Measurements from ENCODE around the gene S100A3.
"Not testable (repeated sequence)": the region's sequence is repeated elsewhere in the genome, so short reads cannot be mapped to it uniquely, and the experiment has no call there.

S100A3 gene

DNA sequence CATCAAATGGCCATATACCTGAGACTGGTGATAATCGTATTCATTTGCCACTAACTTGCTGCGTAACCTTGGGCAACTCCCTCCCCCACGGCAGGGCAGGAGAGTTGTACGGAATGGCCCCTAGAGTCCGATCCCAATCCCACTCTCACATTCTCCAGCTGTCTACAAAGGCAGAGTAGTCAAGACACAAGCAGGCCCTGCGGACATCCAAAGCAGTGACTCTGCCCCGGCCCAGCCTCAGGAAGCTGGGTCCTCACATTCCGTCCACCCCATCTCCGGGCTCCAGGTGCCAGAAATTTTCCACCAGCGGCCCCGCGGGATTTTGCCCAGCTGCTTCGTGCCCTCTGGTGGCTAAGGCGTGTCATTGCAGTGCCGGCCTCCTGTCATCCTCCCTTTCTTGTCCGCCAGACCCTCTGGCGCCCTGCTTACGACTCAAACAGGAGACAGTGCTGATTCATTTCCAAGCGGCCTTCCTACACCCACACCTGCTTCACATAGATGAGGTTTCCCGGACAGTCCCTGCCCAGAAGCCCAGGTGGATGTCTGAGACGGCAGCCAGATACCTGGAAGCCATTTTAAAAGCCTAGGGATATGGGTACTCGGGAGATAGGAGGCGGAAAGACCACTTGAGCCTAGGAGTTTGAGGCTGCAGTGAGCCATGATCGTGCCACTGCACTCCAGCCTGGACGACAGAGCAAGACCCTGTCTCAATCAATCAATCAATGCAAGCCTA lies 19.5 kb upstream of the S100A3 start:
- peak; percentile 65 for DNase-seq (ENCODE audit: low read depth)

DNA sequence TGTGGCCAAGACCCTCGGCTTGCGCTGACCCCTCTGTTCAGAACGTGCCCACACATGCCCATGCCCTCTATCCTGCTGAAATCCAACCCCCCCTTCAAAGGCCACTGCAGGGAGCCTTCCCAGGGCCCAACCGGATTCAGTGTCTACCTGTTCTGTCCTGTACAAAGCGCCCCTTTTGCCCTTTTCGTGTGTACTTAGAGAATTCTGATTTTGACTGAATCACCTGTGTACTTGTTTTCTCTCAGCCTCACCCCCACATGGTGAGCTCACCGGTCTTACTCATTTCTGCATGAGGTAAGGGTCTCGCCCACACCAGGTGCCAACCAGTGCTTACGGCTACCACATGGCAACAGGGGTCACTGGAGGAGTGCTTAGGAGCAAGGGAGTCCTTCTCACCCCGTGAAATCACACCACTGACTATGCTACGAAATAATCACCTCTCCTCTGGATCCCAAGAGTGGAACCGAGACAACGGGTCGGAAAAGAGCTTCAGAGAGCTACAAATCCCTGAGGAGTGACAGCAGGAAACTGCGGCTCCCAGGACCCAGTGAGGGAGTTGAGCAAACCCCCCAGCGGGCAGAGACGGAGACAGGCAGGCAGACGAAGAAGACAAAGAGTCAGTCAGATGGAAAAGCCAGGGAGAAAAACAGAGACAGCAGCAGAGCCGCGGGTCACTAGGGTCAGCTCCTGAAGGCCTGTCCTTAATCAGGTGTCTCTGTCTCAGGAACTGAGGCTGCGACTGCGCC lies 18.7 kb upstream of the S100A3 start:
- no peak for DNase-seq (ENCODE audit: low read depth)

DNA sequence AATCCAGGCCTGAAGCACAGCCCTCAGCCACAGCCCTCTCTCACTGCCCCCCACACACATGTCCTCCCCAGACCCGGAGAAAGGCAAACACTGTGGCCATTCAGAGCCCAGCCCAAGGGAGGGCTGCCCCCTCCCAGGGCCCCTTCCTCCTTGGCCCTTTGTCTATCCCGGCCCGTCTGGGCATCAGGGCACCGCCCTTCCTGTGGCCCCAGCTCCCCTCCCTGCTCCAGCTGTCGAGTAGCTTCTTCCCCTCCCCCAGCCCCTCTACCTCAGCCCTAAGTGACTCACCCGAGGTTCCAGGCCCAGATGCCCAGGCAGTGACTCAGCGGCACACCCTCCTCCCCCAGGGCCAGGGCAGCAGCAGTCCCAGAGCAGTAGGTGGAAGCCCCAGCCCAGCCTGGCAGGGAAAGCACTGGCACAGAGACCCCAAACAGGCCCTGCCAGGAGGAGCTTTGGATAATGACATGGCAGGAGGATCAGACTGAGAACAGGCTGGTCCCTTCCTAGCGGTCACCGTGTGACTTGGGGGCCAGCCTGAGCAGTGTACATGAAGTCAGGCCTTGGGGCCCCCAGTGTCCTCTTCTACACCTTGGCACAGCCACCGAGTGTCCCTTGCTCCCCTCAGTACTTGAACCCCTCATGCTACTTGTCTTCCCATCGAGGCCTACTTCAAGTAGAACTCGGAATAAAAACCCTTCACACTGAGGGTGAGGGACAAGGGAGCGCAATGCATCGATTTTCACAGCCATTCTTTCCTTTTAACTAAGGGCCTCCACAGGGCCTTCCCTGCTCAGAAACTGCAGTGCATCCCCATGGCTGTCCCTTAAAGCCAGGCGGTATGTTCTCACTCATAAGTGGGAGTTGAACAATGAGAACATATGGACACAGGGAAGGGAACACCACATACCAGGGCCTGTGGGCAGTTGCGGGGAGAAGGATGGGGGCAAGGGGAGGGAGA lies 17.6 kb upstream of the S100A3 start:
- DNase-seq (ENCODE audit: low read depth), result peak; percentile 83

DNA sequence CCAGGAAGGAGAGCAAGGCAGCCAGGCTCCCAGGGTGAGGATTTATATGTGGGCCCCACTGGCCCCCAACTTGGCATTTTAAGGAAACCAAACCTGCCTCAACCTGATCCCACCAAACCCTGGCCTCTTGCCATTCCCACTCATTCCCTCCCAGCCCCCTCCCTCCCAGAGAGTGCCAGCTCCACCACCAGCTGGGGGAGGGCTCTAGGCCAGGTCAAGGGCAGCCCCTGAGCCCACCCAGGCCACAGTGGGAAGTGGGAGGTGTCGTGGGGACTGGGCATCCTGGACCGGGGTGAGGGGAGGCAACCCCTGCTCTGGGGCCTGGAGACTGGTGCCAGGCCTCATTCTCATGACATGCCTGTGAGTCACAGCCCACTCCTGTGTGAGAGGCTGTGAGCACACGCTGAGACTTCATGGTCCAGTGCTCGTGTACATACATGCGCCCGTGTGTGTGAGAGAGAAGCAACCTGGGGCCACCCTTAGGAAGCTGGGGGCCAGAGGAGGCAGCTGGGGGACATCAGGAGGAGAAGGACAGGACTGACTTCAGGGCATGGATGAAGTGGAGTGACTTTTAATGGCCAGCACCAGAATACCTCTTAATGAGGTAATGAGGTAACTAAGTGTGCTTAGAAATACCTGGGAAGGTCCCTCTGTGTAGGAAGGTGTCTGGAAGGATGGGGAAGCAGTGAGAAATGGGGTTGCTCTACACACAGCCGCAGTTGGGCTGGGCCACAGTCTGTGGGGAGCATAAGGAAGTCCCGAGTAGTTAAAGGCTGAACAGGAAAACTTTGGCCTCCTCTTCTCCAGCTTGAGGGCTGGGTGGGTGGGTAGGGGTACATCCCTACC lies 16.7 kb upstream of the S100A3 start, which contains the start of gene S100A2:
S100A2 (minus strand) TSS at position 316 of the 846 bp plus-strand sequence. CDS start 1,967 bp downstream, outside the sequence.
- no peak for DNase-seq (ENCODE audit: low read depth)

DNA sequence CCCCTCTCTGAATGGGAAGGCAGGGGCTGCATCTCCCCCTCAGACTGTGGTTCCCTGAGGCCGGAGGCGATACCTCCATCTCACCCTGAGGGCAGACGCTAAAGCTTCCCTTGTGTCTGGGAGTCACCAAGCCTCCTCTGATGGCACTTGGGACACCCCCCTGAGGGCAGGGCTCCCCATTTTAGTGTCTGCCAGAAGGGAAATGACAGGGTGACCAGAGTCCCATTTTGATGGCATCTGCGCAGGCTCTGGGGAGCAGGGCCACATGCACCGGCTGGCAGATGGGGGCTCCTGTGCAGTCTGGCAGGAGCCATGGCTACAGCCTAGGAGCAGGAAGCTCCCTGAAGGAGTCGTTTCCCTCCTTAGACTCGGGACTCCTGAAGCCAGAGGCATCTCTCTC lies 14.9 kb upstream of the S100A3 start:
- no peak for DNase-seq (ENCODE audit: low read depth)

DNA sequence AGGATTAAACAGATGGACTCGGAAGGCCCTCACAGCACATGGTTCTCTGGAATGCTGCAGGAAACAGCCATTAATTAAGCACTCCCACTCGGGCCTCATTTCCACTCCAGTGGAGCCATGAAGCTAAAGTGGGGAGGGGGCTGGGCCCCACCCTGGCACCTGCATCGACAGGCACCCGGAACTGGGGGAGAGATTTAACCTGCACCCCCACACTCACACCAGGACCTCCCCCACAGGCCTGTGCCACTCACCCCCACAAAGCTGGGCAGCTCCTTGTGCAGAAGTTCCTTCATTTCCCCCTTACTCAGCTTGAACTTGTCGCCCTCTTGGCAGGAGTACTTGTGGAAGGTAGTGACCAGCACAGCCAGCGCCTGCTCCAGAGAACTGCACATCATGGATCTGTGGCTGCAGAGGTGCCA lies 14.4 kb upstream of the S100A3 start:
- DNase-seq (ENCODE audit: low read depth), result no peak

DNA sequence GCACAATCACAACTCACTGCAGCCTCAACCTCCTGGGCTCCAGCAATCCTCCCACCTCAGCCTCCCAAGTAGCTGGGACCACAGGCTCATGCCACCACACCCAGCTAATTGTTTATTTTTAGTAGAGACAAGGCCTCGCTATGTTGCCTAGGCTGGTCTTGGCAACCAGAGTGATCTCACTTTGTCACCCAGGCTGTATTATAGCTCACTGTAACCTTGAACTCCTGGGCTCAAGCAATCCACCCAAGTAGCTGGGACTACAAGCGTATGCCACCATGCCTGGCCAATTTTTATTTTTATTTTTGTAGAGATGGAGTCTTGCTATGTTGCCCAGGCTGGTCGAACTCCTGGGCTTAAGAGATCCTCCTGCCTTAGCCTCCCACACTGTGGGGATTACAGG lies 13.0 kb upstream of the S100A3 start:
- DNase-seq (ENCODE audit: low read depth), result not testable (repeated sequence)

DNA sequence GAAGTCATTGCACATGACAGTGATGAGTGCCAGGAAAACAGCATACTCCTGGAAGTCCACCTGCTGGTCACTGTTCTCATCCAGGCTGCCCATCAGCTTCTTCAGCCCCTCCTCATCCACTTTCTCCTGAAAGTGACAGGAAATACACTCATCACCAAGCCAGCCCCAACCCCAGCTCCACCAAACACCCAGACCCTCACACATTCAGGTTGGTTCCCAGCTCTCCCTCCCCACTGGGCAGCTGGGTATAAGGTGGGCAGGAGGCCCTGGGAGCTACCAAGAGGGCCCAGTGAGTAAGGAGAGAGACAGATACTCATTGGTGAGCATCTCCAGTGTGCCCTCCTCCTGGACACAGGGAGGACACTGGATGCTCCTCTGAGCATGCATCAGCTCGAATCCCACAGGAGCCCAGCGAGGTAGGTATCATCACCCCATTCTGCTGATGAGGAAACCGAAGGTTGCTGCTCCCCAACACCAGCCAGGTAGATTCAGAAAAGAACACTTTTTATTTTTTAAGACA lies 12.5 kb upstream of the S100A3 start:
- DNase-seq (ENCODE audit: low read depth), result no peak

DNA sequence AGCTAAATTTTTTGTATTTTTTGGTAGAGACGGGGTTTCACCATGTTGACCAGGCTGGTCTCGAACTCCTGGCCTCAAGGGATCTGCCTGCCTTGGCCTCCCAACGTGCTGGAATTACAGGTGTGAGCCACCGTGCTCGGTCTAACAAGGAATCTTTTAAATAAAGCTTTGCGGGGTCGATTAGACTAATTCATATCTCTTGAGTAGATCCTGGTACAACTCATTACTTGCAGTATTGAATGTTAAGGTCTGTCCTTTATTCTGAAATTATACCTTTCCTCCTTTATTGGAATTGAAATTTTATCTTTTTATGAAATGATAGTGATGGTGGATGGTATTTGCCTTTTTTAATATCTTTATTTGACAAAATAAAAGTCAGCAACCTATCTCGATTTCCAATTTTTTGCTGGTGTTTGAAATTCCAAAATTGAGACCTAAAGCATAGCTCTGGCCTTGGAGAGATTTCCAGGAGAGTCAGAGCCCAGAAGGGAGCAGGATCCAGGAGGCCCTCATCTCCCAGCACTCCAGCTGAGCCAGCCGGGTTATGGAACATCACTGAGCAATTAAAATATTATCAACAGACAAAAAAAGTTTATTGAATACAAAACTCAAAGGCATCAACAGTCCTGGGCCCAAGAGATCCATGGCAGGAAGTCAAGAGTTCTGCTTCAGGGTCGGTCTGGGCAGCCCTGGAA lies 11.9 kb upstream of the S100A3 start:
- no peak for DNase-seq (ENCODE audit: low read depth)

DNA sequence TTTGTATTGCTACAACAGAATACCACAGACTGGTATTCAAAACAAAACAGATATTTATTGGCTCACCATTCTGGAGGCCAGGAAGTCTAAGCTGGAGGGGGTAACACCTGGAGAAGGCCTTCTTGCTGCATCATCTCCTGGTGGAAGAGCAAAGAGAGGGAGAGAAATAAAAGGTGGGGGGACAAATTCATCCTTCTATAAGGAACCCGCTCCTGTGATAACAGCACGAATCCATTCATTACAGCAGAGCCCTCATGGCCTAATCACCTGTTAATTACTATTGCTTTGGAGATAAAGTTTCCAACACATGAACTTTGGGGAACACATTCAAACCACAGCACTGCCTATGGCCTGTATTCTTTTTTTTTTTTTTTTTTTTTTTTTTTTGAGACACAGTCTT lies 11.2 kb upstream of the S100A3 start:
- no peak for DNase-seq (ENCODE audit: low read depth)

DNA sequence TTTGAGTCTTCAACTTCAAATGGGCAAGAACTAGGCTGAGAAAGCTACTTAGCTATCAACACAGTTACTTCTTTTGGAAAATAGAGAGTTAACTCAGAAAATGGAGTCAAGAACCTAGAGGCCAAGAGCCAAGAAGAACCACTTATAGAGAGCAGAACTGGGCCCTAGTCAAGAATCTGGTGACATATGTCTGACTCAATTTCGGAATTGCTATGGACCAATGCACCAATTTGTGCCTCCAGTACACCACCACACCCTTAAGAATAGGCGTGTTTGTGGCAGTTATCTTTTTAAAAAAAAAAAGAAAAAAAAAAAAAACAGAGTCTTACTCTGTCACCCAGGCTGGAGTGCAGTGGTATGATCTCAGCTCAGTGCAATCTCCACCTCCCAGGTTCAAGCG lies 8.8 kb upstream of the S100A3 start:
- DNase-seq (ENCODE audit: low read depth), result no peak

DNA sequence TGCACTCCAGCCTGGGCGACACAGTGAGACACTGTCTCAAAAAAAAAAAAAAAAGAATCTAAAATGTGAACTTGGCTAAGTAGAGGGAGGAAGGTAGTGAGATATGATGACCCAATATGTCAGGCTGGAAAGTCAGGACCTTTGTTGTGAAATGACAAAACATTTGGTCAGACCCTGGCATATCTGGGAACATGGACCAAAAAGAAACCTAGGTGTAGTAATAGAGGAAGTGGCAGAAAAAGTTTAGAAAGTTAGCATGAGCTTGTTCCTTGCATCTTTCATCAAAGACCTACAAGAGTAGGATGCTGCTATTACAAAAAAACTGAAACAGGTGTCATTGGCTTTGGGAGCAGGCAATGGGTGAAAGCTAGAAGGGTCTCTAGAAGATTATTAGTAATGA lies 7.3 kb upstream of the S100A3 start:
- DNase-seq (ENCODE audit: low read depth), result no peak

DNA sequence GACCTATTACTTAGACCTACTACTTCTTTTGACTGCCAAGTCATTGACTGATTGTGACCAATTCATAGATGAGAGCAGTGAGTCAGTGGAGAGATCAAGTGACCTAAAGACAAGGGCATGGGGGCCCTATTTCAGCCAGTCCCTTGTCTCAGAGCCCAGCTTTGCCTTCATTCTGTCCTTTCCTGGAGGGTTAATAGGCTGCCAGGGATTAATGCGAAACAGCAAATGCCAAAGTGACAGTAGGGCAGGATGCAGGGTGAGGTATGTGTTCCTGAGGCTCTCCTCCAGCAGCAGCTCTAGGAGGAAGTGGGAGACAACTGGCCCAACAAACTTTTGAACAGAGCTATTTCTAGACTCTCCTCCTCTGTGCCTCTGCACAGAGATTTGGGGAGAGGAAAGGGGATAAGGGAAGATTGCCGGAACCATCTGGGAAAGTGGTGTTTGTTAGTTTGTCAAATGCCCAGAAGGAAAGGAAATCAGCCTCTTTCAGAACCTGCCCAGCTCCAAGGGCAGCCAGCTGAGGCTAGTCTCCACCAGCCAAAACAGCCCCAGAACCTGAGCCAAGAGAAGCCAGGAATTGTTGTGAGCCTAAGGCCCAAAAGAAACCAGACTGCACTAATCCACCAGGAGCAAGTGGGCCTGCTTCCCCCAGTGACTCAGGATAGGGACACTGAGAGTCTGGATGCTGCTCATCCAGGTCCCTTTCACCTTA lies 4.9 kb upstream of the S100A3 start:
- DNase-seq (ENCODE audit: low read depth), result no peak

DNA sequence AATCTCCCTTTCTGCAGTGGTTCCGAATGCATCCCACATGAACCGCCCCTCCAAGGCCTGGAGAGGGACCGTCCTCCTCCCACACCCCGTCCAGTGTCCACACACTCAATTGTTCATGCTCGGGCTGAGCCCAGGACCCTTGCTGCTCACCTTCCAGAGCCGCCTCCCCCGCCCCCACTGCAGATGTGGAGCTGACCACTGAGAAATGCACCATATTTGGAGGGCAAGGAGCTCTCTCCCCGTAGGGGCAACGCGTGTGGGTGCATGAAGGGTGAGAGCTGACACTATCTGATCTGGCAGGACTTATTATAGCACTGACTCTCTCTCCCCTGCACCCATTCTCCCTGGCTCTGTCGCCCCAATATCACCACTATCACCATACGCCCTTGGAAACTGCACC lies 4.0 kb upstream of the S100A3 start:
- DNase-seq (ENCODE audit: low read depth), result no peak

DNA sequence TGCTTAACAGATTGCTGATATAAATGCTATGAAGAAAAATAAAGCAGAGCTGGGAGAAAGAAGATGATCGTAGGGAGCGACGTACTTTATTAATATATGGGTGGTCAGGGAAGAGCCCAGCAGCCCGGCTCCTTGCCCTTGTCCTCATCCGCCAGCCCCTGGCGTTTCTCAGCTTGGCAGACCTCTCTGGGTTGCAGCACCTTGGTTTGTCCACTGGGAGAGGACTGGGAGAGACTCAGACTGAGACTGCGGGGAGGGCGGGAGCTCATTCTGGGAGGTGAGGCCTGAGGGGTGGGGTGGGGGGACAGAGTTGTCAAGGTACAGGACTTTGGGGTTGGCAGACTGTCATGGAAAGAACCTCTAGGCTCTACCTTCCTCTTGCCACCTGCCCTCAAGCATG lies 3.3 kb upstream of the S100A3 start:
- no peak for DNase-seq (ENCODE audit: low read depth)

DNA sequence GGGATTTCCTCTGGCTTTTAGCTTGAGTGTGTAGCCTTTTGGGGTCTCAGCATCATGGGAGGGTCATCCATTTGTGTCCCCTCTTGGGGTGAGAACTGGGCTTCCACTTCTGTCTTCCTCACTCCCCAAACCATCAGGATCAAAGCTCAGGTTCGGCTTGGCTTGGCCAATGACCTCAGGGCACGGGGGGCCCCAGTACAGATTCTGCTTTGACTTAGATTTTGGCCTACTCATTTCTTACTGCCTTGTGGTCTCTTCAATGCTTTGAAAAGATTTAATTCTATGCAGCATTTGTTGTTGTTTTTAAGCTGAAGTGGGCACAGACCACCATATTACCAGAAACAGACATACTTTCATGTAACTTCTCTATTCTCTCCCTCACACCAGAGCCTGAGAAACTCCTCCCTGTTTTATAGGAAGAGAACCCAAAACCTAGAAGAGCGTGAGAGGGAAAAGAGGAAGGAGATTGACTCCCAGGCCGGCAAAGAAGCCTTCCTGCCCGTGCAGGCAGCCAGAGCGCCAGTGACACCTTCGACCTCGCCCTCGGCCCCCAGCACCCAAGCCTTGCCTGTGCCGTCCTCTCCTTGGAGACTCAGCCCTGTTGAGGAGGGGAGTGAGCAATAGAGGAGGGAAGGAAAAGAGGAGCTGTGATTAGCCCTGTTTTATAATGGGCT lies 1.9 kb upstream of the S100A3 start:
- DNase-seq (ENCODE audit: low read depth), result no peak

DNA sequence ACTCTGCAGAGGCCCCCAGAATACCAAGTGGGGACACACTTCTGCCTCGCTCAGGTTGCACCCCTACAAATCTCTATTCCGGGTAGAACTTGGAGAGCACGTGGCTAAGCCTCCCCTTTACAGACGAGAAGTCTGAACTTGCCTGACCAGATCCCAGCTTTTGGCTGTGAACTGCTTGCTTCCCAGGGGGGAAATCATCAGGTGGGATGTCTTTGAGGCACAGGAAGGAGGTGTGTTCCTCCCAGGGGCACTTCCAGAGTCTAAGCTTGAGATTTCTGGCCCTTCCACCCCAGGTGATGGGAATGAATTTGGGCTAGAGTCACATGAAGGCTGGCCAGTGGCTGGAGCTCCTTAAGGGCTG lies 1.3 kb upstream of the S100A3 start:
- no peak for DNase-seq (ENCODE audit: low read depth)

DNA sequence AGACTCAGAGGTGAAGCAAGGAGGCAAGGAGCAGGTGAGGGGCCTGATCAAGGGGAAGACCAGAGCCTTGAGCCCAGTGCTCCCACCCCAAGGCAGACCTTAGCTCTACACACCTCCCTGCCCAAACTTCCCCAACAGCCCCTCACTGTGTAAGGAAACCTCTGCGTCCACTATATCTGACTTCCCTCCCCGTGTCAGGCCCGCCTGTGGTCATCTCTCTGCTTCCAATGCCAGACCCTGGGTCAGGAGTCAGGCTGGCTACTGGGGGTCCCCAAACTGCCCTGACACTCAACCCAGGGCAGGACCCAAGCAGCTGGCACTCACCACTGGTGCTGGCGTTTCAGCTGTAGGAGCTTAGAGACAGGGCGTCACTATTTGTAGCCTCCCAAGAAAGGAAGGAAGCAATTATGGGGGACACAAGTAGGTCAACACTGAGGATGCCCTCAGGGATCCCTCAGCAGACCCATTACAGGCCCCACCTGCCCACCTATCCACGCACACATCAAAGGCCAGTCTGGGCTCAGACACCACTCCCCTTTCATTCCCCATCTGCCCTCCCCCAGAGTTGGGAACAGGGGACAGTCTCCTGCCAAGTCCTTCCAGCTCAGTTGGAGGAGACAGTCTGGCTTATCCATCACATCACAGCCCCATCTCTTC lies 811 bp upstream of the S100A3 start:
- DNase-seq (ENCODE audit: low read depth), result no peak
